LNCAP (cell line): ENCODE results near the gene FANCC.

Source experiments
- CTCF ChIP-seq: fragments of 450-650 bp; IDR thresholded peaks from 2 replicates; pipeline ENCODE4 v1.5.1; 2017; ENCODE audit warnings: mild to moderate bottlenecking

The FANCC gene

DNA sequence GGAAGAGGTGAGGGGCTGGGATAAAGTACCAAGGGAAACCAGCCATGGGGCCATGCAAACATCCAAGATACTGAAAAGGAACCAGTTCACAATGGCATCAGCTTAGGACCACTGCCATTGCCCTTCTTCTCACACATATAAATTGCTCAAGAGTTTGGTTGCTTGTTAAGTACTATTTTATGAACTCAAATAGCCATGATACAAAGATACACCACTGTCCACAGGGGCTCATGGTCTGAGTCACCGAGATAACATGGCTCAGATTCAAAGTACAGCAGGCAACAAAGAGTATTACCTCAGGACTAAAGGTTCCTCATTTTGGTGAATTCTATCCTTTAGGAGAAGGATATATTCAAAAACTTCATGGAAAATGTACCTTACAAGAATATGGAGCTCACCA lies 55.6 kb downstream of the FANCC start:
- no peak for TF ChIP-seq CTCF

GRCh38 chr9:95250462-95251221 lies 66.9 kb downstream of the FANCC start:
- TF ChIP-seq CTCF: no peak

GRCh38 chr9:95249986-95250385 lies 67.5 kb downstream of the FANCC start:
- no peak for TF ChIP-seq CTCF

DNA sequence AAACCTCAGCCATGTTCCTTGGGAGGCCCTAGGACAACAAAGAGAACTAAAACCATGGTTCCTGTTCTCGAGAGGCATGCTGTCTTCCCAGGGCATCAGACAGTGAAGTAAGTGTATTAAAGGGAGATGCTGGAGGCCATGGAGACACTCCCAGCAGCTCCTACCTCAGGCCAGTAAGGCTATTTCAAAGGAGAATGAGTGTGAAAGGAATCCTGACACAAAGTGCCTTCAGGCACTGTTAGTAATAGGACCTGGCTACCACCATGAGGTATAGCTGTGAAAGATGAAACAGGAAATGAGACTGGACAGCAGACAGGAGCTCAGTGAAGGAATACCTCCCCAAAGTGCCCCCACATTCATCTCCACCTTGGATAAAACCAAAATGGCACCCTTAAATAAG lies 71.0 kb downstream of the FANCC start:
- TF ChIP-seq CTCF: no peak

GRCh38 chr9:95242613-95243012 lies 74.9 kb downstream of the FANCC start:
- TF ChIP-seq CTCF: no peak

DNA sequence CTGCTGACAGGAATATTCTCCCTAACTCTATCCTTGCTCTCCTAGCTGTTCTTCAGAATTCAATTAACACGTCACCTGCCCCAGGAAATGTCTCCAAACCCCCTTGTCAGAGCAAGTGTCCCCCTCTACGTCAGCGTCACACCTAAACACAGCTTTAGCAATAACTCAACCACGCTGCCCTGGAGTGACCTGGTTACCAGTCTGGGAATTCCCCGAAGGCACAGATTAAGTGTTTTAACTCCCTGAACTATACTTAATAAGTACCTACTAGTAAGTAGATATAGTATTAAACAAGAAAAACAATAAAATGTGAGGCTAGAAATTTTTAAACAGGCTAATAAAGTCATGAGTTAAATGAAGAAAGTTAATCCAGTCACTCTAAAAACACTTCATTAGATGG lies 78.4 kb downstream of the FANCC start:
- no peak for TF ChIP-seq CTCF

- TF ChIP-seq CTCF: no peak
Measured at GRCh38 chr9:95237336-95237735, 80.2 kb downstream of the FANCC start.

GRCh38 chr9:95230046-95230445 lies 87.5 kb downstream of the FANCC start:
- TF ChIP-seq CTCF: no peak
